HepG2 (cell line): ENCODE results near the gene ARHGAP12. TPM values are rescaled to one million over a fixed set of nuclear protein-coding genes. Genes with fewer than 3 reads are reported as not detected.

ENCODE experiments used
- ASH2L ChIP-seq: fragments of 300-600, 200-600 bp; sonication (generic); IDR thresholded peaks from 2 replicates; pipeline ENCODE4 v1.7.0; 2017; ENCODE audit warnings: low read depth, mild to moderate bottlenecking, moderate library complexity, mixed read lengths, low read length; ENCODE audit not compliant: insufficient read length
- HNF1A ChIP-seq, 2 experiments: sonication (generic) in 1 of 2; formaldehyde crosslinking in 1 of 2; IDR thresholded peaks; 2 replicates each; pipeline versions ENCODE4 v1.4.0 to v1.6.1; 2016 to 2020; ENCODE audit warnings: borderline replicate concordance in 1 of 2, low read depth in 1 of 2, mild to moderate bottlenecking in 1 of 2, missing genetic modification reagents in 1 of 2
- JUND ChIP-seq: sonication (generic); formaldehyde crosslinking; IDR thresholded peaks from 2 replicates; pipeline ENCODE4 v1.8.0; 2022; ENCODE audit warnings: mild to moderate bottlenecking, missing genetic modification reagents
- ZNF691 ChIP-seq: sonication (generic); formaldehyde crosslinking; IDR thresholded peaks from 2 replicates; pipeline ENCODE4 v1.4.0; 2020; ENCODE audit warnings: missing genetic modification reagents, low read depth, mild to moderate bottlenecking, borderline replicate concordance
- ZSCAN25 ChIP-seq: sonication (generic); formaldehyde crosslinking; IDR thresholded peaks from 2 replicates; pipeline ENCODE4 v1.8.0; 2022; ENCODE audit warnings: mild to moderate bottlenecking, missing genetic modification reagents
- polyA plus RNA-seq, 8 experiments: library from polyadenylated mRNA; depleted of rRNA in 3 of 8; stranded (reverse) in 7 of 8; unstranded in 1 of 8; fragments of >200 nt; fragmentation: Illumina TruSeq in 4 of 8; extraction: Trizol in 4 of 8; gene quantifications; 2 replicates each; pipeline versions ENCODE4 v1.2.1 to v1.2.3, GENCODE V29; 2011 to 2016; ENCODE audit warnings: low read depth in 4 of 8, missing spikeins in 1 of 8, mixed read lengths in 1 of 8; ENCODE audit not compliant: insufficient read depth in 1 of 8
- total RNA-seq, 5 experiments: library from RNA; depleted of rRNA; stranded (reverse); fragments of >200 nt; fragmentation: Illumina TruSeq; extraction: Trizol; gene quantifications; 2 replicates each; pipeline ENCODE4 v1.2.3, GENCODE V29; 2016; ENCODE audit warnings: low read depth in 1 of 5
- TF ChIP-seq, protein P1 (sequence below): IDR thresholded peaks from 2 replicates; pipeline ENCODE4 v1.6.1; 2012; ENCODE audit warnings: inconsistent platforms
- TF ChIP-seq, protein P2 (sequence below): sonication (generic); formaldehyde crosslinking; IDR thresholded peaks from 2 replicates; pipeline ENCODE4 v1.4.0; 2020; ENCODE audit warnings: missing genetic modification reagents
- TF ChIP-seq, protein P3 (sequence below): sonication (generic); formaldehyde crosslinking; IDR thresholded peaks from 2 replicates; pipeline ENCODE4 v1.4.0; 2020; ENCODE audit warnings: mild to moderate bottlenecking, missing genetic modification reagents, borderline replicate concordance

The ARHGAP12 gene
- total and polyA plus RNA-seq, 2 of the 13 experiments (the other 11 are each of a cell fraction or from before 2014, with no cell fraction given), result 25.0 to 54.6 TPM

DNA sequence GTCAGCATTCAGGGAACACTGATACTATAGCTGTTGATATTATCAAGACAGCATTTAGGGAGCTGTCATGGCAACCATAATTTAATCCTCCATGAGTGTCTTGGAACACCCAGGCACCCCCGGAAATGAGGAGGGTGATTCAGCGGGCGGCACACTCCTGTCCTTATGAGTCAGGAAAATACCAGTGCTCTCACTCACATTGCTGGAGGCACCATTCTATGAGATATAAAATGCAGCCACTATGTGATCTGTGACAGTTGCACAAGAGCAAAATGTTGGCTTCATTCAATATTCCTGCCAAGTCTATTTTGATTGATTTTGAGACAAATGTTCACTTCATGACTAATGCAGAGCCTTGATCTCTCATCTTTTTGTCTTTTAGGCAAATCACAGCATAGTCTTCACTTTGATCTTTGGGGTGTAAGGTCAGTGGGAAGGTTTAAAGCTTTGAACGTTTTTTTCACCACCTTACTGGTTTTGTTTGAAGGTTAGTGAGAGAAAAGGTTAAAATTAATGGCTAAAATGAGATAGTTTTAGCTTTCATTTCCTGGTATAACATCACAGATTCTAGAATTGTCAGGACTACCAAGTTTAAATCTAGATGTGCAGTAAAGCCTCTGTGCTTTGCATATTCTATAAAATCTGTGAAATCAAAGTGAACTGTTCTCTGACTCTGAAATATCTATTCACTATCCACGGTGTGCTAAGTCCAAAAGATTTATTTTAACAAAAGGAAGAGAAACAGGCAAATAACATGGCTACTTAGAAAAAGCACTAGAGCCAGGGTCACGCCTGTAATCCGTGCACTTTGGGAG is 12.4 kb upstream of the ARHGAP12 start (continued):
- peak; percentile 95 for TF ChIP-seq ZNF691 (CRISPR knock-in tag)
- TF ChIP-seq, protein P1, sequence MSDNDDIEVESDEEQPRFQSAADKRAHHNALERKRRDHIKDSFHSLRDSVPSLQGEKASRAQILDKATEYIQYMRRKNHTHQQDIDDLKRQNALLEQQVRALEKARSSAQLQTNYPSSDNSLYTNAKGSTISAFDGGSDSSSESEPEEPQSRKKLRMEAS, result peak; percentile 38; the same call in 1 of the 2 replicates
- TF ChIP-seq, protein P2, sequence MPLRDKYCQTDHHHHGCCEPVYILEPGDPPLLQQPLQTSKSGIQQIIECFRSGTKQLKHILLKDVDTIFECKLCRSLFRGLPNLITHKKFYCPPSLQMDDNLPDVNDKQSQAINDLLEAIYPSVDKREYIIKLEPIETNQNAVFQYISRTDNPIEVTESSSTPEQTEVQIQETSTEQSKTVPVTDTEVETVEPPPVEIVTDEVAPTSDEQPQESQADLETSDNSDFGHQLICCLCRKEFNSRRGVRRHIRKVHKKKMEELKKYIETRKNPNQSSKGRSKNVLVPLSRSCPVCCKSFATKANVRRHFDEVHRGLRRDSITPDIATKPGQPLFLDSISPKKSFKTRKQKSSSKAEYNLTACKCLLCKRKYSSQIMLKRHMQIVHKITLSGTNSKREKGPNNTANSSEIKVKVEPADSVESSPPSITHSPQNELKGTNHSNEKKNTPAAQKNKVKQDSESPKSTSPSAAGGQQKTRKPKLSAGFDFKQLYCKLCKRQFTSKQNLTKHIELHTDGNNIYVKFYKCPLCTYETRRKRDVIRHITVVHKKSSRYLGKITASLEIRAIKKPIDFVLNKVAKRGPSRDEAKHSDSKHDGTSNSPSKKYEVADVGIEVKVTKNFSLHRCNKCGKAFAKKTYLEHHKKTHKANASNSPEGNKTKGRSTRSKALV (CRISPR knock-in tag), result no peak
- TF ChIP-seq ZSCAN25, result no peak
- TF ChIP-seq ASH2L, result peak; percentile 70
- TF ChIP-seq JUND, result peak; percentile 17; the same call in 1 of the 2 replicates
- TF ChIP-seq, protein P3, sequence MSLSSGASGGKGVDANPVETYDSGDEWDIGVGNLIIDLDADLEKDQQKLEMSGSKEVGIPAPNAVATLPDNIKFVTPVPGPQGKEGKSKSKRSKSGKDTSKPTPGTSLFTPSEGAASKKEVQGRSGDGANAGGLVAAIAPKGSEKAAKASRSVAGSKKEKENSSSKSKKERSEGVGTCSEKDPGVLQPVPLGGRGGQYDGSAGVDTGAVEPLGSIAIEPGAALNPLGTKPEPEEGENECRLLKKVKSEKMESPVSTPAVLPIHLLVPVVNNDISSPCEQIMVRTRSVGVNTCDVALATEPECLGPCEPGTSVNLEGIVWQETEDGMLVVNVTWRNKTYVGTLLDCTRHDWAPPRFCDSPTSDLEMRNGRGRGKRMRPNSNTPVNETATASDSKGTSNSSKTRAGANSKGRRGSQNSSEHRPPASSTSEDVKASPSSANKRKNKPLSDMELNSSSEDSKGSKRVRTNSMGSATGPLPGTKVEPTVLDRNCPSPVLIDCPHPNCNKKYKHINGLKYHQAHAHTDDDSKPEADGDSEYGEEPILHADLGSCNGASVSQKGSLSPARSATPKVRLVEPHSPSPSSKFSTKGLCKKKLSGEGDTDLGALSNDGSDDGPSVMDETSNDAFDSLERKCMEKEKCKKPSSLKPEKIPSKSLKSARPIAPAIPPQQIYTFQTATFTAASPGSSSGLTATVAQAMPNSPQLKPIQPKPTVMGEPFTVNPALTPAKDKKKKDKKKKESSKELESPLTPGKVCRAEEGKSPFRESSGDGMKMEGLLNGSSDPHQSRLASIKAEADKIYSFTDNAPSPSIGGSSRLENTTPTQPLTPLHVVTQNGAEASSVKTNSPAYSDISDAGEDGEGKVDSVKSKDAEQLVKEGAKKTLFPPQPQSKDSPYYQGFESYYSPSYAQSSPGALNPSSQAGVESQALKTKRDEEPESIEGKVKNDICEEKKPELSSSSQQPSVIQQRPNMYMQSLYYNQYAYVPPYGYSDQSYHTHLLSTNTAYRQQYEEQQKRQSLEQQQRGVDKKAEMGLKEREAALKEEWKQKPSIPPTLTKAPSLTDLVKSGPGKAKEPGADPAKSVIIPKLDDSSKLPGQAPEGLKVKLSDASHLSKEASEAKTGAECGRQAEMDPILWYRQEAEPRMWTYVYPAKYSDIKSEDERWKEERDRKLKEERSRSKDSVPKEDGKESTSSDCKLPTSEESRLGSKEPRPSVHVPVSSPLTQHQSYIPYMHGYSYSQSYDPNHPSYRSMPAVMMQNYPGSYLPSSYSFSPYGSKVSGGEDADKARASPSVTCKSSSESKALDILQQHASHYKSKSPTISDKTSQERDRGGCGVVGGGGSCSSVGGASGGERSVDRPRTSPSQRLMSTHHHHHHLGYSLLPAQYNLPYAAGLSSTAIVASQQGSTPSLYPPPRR, result peak; percentile 68; the same call in 1 of the 2 replicates
- 0 out of 2 replicates have a peak, but pooled peaks have one; percentile 51 for TF ChIP-seq HNF1A (IDR thresholded peaks at IDR 0.05; ENCODE audit: low read depth)
- peak; percentile 64; the same call in 1 of the 2 replicates for TF ChIP-seq HNF1A (CRISPR knock-in tag; IDR thresholded peaks at IDR 0.05; ENCODE audit: borderline replicate concordance)
